GM12878 (cell line): ENCODE results near the gene GABPB2. TPM values are rescaled to one million over a fixed set of nuclear protein-coding genes. Genes with fewer than 3 reads are reported as not detected.

Experiments
- ATAC-seq: fragments of 200-7000 bp; cut with Tn5 transposase; 3 replicates; pipeline ENCODE4 v1.9.1; 2020; ENCODE audit warnings: mild to moderate bottlenecking, moderate library complexity
- BruUV-seq: library from RNA; stranded (reverse); fragments of 400-500 nt; replicated peaks from 2 replicates; lab custom pipeline; 2021; lab: Mats Ljungman, UMichigan
- CTCF ChIA-PET: fragments of 300-600 bp; sonication (Branson Sonifier 250); formaldehyde crosslinking; extraction: SDS; loops from one replicate; lab custom pipeline; 2021; ENCODE audit warnings: inconsistent platforms; lab: Yijun Ruan, JAX
- POLR2A ChIA-PET: fragments of 350-600 bp; formaldehyde crosslinking; extraction: SDS; loops from one replicate; lab custom pipeline; 2021; ENCODE audit warnings: inconsistent platforms; lab: Charles Lee
- RAD21 ChIA-PET: fragments of 300-600 bp; sonication (Branson Sonifier 250); formaldehyde crosslinking; loops from one replicate; lab custom pipeline; 2023; ENCODE audit warnings: antibody characterized with exemption; ENCODE audit not compliant: unreplicated experiment; lab: Charles Lee
- SMC1A ChIA-PET: fragments of 300-600 bp; sonication (Branson Sonifier 250); formaldehyde crosslinking; loops from one replicate; lab custom pipeline; 2023; ENCODE audit not compliant: unreplicated experiment, uncharacterized antibody; lab: Charles Lee
- DNase-seq: peaks from one replicate; pipeline ENCODE4 v3.0.0-alpha.2; 2011; ENCODE audit warnings: low read depth, low spot score
- FAIRE-seq: peaks from 3 replicates; lab custom pipeline; 2011; peaks lifted over from hg19 to GRCh38; lab: Jason Lieb, UNC
- H2AFZ ChIP-seq: 2 replicates; pipeline ENCODE4 v1.6.0; 2011; ENCODE audit warnings: low read depth, low read length, control low read depth; ENCODE audit not compliant: control insufficient read depth
- H3K27ac ChIP-seq: 2 replicates; pipeline ENCODE4 v1.5.1; 2011; ENCODE audit warnings: control low read depth; ENCODE audit not compliant: control insufficient read depth, insufficient read depth
- H3K27me3 ChIP-seq, 2 experiments: replicated peaks in 1 of 2; 2 replicates each; pipeline versions ENCODE4 v1.6.0 to v1.6.1; 2011; ENCODE audit warnings: low read length in 1 of 2; ENCODE audit not compliant: control insufficient read depth in 2 of 2, insufficient read depth in 2 of 2
- H3K36me3 ChIP-seq, 2 experiments: 2 replicates each; pipeline ENCODE4 v1.5.1; 2011; ENCODE audit warnings: low read length in 1 of 2; ENCODE audit not compliant: control insufficient read depth in 2 of 2, insufficient read depth in 2 of 2
- H3K4me1 ChIP-seq: 2 replicates; pipeline ENCODE4 v1.6.1; 2011; ENCODE audit warnings: mild to moderate bottlenecking, low read length, moderate library complexity, mixed read lengths; ENCODE audit not compliant: control insufficient read depth, insufficient read depth
- H3K4me2 ChIP-seq: 2 replicates; pipeline ENCODE4 v1.6.0; 2011; ENCODE audit warnings: control low read depth; ENCODE audit not compliant: control insufficient read depth, insufficient read depth
- H3K4me3 ChIP-seq: fragments of 200-600 bp; sonication (generic); 2 replicates; pipeline ENCODE4 v1.5.1; 2016
- H3K79me2 ChIP-seq: 2 replicates; pipeline ENCODE4 v1.6.0; 2011; ENCODE audit warnings: low read length; ENCODE audit not compliant: control insufficient read depth, insufficient read depth
- H3K9ac ChIP-seq: 2 replicates; pipeline ENCODE4 v1.8.0; 2011; ENCODE audit warnings: low read length, control low read depth, mixed read lengths; ENCODE audit not compliant: control insufficient read depth, insufficient read depth
- H3K9me3 ChIP-seq: replicated peaks from 3 replicates; pipeline ENCODE4 v1.5.1; 2011; ENCODE audit warnings: mild to moderate bottlenecking, low read length; ENCODE audit not compliant: control insufficient read depth, insufficient read depth
- H4K20me1 ChIP-seq: 2 replicates; pipeline ENCODE4 v1.6.0; 2011; ENCODE audit not compliant: control insufficient read depth, insufficient read depth
- BHLHE40 ChIP-seq, 2 experiments: fragments of 450-650 bp in 1 of 2; IDR thresholded peaks; 2 replicates each; pipeline ENCODE4 v1.6.1; 2011 to 2017; ENCODE audit warnings: low read depth in 2 of 2, borderline replicate concordance in 1 of 2, improper control_type of control experiment in 1 of 2, low read length in 1 of 2, mild to moderate bottlenecking in 1 of 2
- DPF2 ChIP-seq: fragments of 450-650 bp; IDR thresholded peaks from 2 replicates; pipeline ENCODE4 v1.6.1; 2017; ENCODE audit warnings: mild to moderate bottlenecking
- EED ChIP-seq: sonication (generic); IDR thresholded peaks from 2 replicates; pipeline ENCODE4 v1.6.1; 2016; ENCODE audit warnings: antibody characterized with exemption, low read depth
- EGR1 ChIP-seq, 2 experiments: IDR thresholded peaks; 1 replicate in 1 of 2; 2 replicates in 1 of 2; pipeline ENCODE4 v1.6.1; 2011 to 2012; ENCODE audit warnings: low read depth in 2 of 2, low read length in 2 of 2, borderline replicate concordance in 1 of 2, mild to moderate bottlenecking in 1 of 2, moderate library complexity in 1 of 2
- GATAD2B ChIP-seq: fragments of 450-650 bp; conservative IDR thresholded peaks from 2 replicates; pipeline ENCODE4 v1.6.1; 2017; ENCODE audit warnings: low read depth, mild to moderate bottlenecking, moderate library complexity
- MEF2B ChIP-seq: fragments of 450-650 bp; IDR thresholded peaks from 2 replicates; pipeline ENCODE4 v1.6.1; 2018; ENCODE audit warnings: mild to moderate bottlenecking, moderate library complexity; ENCODE audit not compliant: partially characterized antibody, poor library complexity, severe bottlenecking
- MYC ChIP-seq: IDR thresholded peaks from 2 replicates; pipeline ENCODE4 v1.6.1; 2011; ENCODE audit warnings: mild to moderate bottlenecking, low read length, moderate library complexity, inconsistent platforms; ENCODE audit not compliant: insufficient read depth, insufficient replicate concordance, insufficient read length, severe bottlenecking
- POLR2A ChIP-seq: IDR thresholded peaks from 2 replicates; pipeline ENCODE4 v1.6.1; 2011; ENCODE audit warnings: low read depth, mild to moderate bottlenecking, low read length
- RAD21 ChIP-seq: IDR thresholded peaks from 2 replicates; pipeline ENCODE4 v1.6.1; 2011; ENCODE audit warnings: mild to moderate bottlenecking, low read depth, low read length, moderate library complexity; ENCODE audit not compliant: insufficient read depth
- SIN3A ChIP-seq: IDR thresholded peaks from 2 replicates; pipeline ENCODE4 v1.6.1; 2012; ENCODE audit warnings: low read depth, low read length, improper control_type of control experiment
- SMC3 ChIP-seq: IDR thresholded peaks from 2 replicates; pipeline ENCODE4 v1.6.1; 2011; ENCODE audit warnings: low read length, improper control_type of control experiment, borderline replicate concordance
- YY1 ChIP-seq: IDR thresholded peaks from 2 replicates; pipeline ENCODE4 v1.6.1; 2011; ENCODE audit warnings: low read depth, mild to moderate bottlenecking, low read length
- ZNF24 ChIP-seq: fragments of 450-650 bp; IDR thresholded peaks from 2 replicates; pipeline ENCODE4 v1.6.1; 2017; ENCODE audit warnings: antibody characterized with exemption, mild to moderate bottlenecking
- WGBS: methylation state at CpG from one replicate; pipeline ENCODE4 v1.1.6; 2016; ENCODE audit warnings: low lambda C conversion rate; ENCODE audit not compliant: insufficient replicate concordance, insufficient coverage; ENCODE audit errors: missing lambda C conversion rate; 5-methylcytosine and 5-hydroxymethylcytosine counted together
- in situ Hi-C: fragments of 300-500 bp; cut with MboI; formaldehyde crosslinking; loops from 9 replicates; pipeline ENCODE4 v1.14.3; 2018; ENCODE audit warnings: mixed read lengths
- intact Hi-C: fragments of 100-400 bp; cut with micrococcal nuclease; formaldehyde crosslinking; loops from one replicate; pipeline ENCODE4 v1.14.2; 2022; ENCODE audit not compliant: unreplicated experiment
- polyA plus RNA-seq, 11 experiments: library from polyadenylated mRNA; depleted of rRNA in 4 of 11; unstranded in 6 of 11; stranded (reverse) in 5 of 11; fragments of >200 nt; fragmentation: Nextera tagmentation in 4 of 11; fragmentation: Illumina TruSeq in 1 of 11; extraction: Ambion mirVana in 4 of 11; extraction: Trizol in 1 of 11; gene quantifications; 1 replicate in 1 of 11; 2 replicates in 10 of 11; pipeline versions ENCODE4 v1.2.1 to v1.2.3, GENCODE V29; 2011 to 2016; ENCODE audit warnings: inconsistent platforms in 2 of 11, missing spikeins in 2 of 11, low read depth in 1 of 11
- total RNA-seq, 4 experiments: library from RNA; depleted of rRNA in 3 of 4; stranded (reverse); fragments of >200 nt in 3 of 4; fragmentation: Illumina TruSeq in 1 of 4; extraction: Trizol in 1 of 4; gene quantifications; 2 replicates each; pipeline versions ENCODE4 v1.2.1 to v1.2.3, GENCODE V29; 2013 to 2021
- TF ChIP-seq, protein P1 (sequence below), 3 experiments: IDR thresholded peaks in 2 of 3; conservative IDR thresholded peaks in 1 of 3; 2 replicates each; pipeline ENCODE4 v1.5.1; 2011; ENCODE audit warnings: low read depth in 3 of 3, low read length in 3 of 3, mild to moderate bottlenecking in 3 of 3, control low read depth in 2 of 3, moderate library complexity in 2 of 3, inconsistent platforms in 1 of 3, mixed read lengths in 1 of 3; ENCODE audit not compliant: control insufficient read depth in 2 of 3, insufficient read depth in 1 of 3; ENCODE audit errors: extremely low read depth in 1 of 3
- TF ChIP-seq, protein P2 (sequence below): fragments of 450-650 bp; IDR thresholded peaks from 2 replicates; pipeline ENCODE4 v1.6.1; 2017; ENCODE audit warnings: mild to moderate bottlenecking, moderate library complexity

The GABPB2 gene
- total and polyA plus RNA-seq, 10 of the 15 experiments (the other 5 are each of a cell fraction or from before 2014, with no cell fraction given): 2.3 to 10.5 (median 6.9) TPM

DNA sequence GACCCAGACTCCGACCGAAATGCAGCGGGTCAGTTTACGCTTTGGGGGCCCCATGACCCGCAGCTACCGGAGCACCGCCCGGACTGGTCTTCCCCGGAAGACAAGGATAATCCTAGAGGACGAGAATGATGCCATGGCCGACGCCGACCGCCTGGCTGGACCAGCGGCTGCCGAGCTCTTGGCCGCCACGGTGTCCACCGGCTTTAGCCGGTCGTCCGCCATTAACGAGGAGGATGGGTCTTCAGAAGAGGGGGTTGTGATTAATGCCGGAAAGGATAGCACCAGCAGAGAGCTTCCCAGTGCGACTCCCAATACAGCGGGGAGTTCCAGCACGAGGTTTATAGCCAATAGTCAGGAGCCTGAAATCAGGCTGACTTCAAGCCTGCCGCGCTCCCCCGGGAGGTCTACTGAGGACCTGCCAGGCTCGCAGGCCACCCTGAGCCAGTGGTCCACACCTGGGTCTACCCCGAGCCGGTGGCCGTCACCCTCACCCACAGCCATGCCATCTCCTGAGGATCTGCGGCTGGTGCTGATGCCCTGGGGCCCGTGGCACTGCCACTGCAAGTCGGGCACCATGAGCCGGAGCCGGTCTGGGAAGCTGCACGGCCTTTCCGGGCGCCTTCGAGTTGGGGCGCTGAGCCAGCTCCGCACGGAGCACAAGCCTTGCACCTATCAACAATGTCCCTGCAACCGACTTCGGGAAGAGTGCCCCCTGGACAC lies 22.5 kb upstream of the GABPB2 start:
- DNase-seq: no peak
- H3K4me3 ChIP-seq: peak overlapping the region; percentile 87
- peak; percentile 68 for FAIRE-seq
- H3K4me1 ChIP-seq: peaks cover 8% of the 10 kb centered on the region; the same call in 1 of the 2 replicates
- ChIA-PET RAD21 (interaction anchor here (0.8 to 2.2 kb wide), 5 partner anchors 10 to 109 kb away, joined by 3 to 12 read pairs (median 6); partner anchors contain the start of genes MINDY1 and TNFAIP8L2), POLR2A (interaction anchor here (0.9 to 5.6 kb wide), 3 partner anchors 9 to 22 kb away, joined by 3 to 65 read pairs (median 4); partner anchors contain the start of genes CDC42SE1, GABPB2 and MLLT11), CTCF (interaction anchor here (0.6 to 9.5 kb wide), 16 partner anchors 9 to 956 kb away, joined by 3 to 76 read pairs (median 4); partner anchors contain the start of genes CDC42SE1, GABPB2, MINDY1 and MLLT11), SMC1A (interaction anchor here (0.6 to 2.8 kb wide), 6 partner anchors 8 to 53 kb away, joined by 3 to 9 read pairs (median 6); partner anchors contain the start of gene MLLT11)
- H3K79me2 ChIP-seq: no peaks in the 10 kb centered on the region
- peak overlapping the region; percentile 49 for H3K27ac ChIP-seq
- in situ Hi-C loops: no loop called here
- no peaks in the 10 kb centered on the region; the same call in 1 of the 2 replicates for H4K20me1 ChIP-seq
- 6% methylated on average over 48 of the region's 48 CpGs for WGBS
- TF ChIP-seq EED (peak; percentile 3; the same call in 1 of the 2 replicates), ZNF24 (no peak), SIN3A (0 out of 2 replicates have a peak, but pooled peaks have one; percentile 46), MEF2B (peak; percentile 13), RAD21 (no peak), YY1 (peak; percentile 79; the same call in 1 of the 2 replicates), GATAD2B (peak; percentile 19; the same call in 1 of the 2 replicates), POLR2A (peak; percentile 77; the same call in 1 of the 2 replicates), MYC (no peak), EGR1 (IDR thresholded peaks at IDR 0.05; ENCODE audit: borderline replicate concordance in 1 of 2, low read depth in 2 of 2, low read length in 2 of 2) (0 out of 3 replicates have a peak, but pooled peaks of 1 of the 2 experiments have one; percentile 10), SMC3 (0 out of 2 replicates have a peak, but pooled peaks have one; percentile 21), BHLHE40 (IDR thresholded peaks at IDR 0.05; ENCODE audit: borderline replicate concordance in 1 of 2, low read depth in 2 of 2, low read length in 1 of 2) (0 out of 4 replicates have a peak, but pooled peaks of 1 of the 2 experiments have one; percentile 9), DPF2 (0 out of 2 replicates have a peak, but pooled peaks have one; percentile 54)
- TF ChIP-seq, protein P1, sequence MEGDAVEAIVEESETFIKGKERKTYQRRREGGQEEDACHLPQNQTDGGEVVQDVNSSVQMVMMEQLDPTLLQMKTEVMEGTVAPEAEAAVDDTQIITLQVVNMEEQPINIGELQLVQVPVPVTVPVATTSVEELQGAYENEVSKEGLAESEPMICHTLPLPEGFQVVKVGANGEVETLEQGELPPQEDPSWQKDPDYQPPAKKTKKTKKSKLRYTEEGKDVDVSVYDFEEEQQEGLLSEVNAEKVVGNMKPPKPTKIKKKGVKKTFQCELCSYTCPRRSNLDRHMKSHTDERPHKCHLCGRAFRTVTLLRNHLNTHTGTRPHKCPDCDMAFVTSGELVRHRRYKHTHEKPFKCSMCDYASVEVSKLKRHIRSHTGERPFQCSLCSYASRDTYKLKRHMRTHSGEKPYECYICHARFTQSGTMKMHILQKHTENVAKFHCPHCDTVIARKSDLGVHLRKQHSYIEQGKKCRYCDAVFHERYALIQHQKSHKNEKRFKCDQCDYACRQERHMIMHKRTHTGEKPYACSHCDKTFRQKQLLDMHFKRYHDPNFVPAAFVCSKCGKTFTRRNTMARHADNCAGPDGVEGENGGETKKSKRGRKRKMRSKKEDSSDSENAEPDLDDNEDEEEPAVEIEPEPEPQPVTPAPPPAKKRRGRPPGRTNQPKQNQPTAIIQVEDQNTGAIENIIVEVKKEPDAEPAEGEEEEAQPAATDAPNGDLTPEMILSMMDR (IDR thresholded peaks at IDR 0.05 in 2 of 3, conservative IDR thresholded peaks at IDR 0.05 in 1 of 3; ENCODE audit: control insufficient read depth in 2 of 3, extremely low read depth in 1 of 3, insufficient read depth in 1 of 3, low read depth in 3 of 3, low read length in 3 of 3): peak in 2 of 3 experiments; percentile 47 to 54; a peak in 5 of 6 replicates
- TF ChIP-seq, protein P2, sequence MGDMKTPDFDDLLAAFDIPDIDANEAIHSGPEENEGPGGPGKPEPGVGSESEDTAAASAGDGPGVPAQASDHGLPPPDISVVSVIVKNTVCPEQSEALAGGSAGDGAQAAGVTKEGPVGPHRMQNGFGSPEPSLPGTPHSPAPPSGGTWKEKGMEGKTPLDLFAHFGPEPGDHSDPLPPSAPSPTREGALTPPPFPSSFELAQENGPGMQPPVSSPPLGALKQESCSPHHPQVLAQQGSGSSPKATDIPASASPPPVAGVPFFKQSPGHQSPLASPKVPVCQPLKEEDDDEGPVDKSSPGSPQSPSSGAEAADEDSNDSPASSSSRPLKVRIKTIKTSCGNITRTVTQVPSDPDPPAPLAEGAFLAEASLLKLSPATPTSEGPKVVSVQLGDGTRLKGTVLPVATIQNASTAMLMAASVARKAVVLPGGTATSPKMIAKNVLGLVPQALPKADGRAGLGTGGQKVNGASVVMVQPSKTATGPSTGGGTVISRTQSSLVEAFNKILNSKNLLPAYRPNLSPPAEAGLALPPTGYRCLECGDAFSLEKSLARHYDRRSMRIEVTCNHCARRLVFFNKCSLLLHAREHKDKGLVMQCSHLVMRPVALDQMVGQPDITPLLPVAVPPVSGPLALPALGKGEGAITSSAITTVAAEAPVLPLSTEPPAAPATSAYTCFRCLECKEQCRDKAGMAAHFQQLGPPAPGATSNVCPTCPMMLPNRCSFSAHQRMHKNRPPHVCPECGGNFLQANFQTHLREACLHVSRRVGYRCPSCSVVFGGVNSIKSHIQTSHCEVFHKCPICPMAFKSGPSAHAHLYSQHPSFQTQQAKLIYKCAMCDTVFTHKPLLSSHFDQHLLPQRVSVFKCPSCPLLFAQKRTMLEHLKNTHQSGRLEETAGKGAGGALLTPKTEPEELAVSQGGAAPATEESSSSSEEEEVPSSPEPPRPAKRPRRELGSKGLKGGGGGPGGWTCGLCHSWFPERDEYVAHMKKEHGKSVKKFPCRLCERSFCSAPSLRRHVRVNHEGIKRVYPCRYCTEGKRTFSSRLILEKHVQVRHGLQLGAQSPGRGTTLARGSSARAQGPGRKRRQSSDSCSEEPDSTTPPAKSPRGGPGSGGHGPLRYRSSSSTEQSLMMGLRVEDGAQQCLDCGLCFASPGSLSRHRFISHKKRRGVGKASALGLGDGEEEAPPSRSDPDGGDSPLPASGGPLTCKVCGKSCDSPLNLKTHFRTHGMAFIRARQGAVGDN: peak; percentile 40
- H2AFZ ChIP-seq: peak overlapping the region; percentile 82
- no peaks in the 10 kb centered on the region for H3K27me3 ChIP-seq
- peak; percentile 85 for ATAC-seq
- H3K36me3 ChIP-seq: peaks cover 3 to 13% of the 10 kb centered on the region in 2 experiments
- TSS peak; percentile 88 for BruUV-seq
- H3K9me3 ChIP-seq: no peaks in the 10 kb centered on the region
- peak overlapping the region; percentile 99 for H3K4me2 ChIP-seq
- intact Hi-C loops: no loop called here
- peak overlapping the region; percentile 66 for H3K9ac ChIP-seq
